Limb (tissue), 2 donors: Measurements from ENCODE around the gene CYP2C9.
"Not testable (repeated sequence)": the region's sequence is repeated elsewhere in the genome, so short reads cannot be mapped to it uniquely, and the experiment has no call there.

ENCODE experiments used
- DNase-seq, 2 donors: peaks; one replicate each; pipeline ENCODE4 v3.0.0-alpha.2; 2016; ENCODE audit errors: extremely low spot score in 2 of 2

CYP2C9 gene

GRCh38 chr10:94938383-94938782 lies at the start of gene CYP2C9:
Gene CYP2C9 (plus strand): TSS chr10:94938658. CDS start chr10:94938683, 25 bp downstream.
- DNase-seq, result no peak

DNA sequence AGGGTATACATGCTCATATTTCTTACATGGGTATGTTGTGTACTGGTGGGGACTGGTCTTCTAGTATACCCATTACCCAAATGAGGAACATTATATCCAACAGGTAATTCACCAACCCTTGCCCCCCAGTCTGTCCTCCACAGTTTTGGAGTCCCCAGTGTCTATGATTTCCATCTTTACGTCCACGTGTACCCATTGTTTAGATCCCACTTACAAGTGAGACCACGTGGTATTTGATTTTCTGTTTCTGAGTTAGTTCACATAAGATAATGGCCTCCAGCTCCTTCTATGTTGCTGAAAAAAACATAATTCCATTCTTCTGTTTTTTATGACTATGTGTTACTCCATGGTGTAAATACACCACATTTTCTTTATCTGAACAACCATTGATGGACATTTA lies 49.3 kb upstream of the CYP2C9 start:
- DNase-seq, result no peak

DNA sequence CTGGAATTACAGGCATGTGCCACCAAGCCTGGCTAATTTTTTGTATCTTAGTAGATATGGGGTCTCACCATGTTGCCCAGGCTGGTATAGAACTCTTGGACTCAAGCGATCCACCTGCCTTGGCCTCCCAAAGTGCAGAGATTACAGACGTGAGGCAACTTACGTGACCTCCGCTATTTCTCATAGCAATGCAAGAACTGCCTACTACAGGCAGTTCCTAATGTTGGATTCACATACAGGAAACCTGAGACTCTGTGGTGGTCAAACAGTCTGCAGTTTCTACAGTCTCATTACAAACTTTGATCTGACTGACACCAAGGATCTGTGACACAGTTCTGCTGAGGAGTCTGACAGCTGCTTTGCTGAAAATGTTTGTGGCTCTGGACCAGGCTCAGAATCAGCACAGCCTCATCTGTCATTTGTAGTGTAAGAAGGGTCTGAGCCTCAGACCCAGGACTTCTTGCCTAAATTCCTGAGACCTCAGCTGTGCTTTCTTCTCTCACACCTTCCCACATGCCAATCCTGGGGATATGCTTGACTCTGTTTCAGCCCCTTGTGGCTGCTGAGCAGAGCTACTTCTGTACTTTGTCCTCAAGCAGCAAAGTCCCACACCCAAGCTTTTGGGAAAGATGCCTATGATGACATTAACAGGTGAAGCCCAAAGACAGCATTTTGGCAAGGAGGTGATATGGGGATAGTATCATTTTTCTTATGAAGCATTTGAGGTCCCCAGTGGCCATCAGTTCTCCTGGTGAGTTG lies 48.0 kb upstream of the CYP2C9 start:
- DNase-seq, result no peak

DNA sequence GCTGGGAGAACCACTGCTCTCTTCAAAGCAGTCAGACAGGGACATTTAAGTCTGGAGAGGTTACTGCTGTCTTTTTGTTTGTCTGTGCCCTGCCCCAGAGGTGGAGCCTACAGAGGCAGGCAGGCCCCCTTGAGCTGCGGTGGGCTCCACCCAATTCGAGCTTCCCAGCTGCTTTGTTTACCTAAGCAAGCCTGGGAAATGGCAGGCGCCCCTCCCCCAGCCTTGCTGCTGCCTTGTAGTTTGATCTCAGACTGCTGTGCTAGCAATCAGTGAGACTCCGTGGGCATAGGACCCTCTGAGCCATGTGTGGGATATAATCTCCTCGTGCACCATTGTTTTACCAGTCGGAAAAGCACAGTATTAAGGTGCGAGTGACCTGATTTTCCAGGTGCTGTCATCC lies 40.0 kb upstream of the CYP2C9 start:
- DNase-seq, result not testable (repeated sequence)

GRCh38 chr10:94902080-94902479 lies 36.4 kb upstream of the CYP2C9 start:
- DNase-seq, result no peak

- no peak for DNase-seq
Observed at GRCh38 chr10:94902570-94902969, 35.9 kb upstream of the CYP2C9 start.

DNA sequence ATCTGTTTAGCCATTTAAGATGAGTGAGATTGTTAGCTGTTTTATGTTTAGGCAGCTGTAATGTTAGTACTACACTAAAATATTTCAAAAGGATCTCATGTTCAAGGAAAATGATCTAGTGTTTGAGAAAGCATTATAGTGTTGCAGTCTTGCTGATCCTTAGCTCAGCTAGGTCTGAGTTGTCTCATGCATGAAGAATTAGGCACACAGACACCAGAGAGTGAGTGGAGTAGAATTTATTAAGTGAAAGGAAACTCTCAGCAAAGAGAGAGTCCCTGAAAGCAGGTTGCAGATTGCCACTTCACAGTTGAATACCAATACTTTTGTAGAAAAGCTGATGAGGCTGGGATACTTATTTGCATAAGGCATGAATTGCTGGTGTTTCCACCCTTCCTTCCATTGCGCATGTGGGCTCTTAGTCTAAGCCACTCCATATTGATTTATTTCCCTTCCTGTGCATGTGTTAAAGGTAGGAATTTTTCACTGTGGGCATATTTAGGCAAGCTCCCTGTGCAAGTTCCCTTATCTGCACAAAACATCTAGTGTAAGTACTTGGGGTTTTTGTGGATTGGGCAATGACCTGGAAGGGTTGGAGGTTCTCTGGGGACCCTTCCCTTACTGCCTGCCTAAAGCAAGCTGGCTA lies 33.8 kb upstream of the CYP2C9 start:
- not testable (repeated sequence) for DNase-seq

DNA sequence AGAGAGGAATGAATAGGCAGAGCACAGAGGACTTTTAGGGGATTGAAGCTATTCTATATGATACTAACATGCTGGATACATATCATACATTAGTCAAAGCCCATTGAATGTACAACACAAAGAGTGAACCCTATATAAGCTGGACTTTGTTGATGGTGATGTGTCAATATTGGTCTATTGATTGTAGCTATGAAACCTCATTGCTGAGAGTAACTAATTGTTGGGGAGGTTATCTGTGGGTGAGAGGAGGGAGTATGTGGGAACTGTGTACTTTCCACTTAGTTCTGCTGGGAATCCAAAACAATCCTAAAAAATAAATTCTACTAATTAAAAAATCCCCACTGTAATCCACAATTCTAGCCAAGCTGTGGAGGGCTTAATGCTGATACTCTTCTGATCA lies 22.0 kb upstream of the CYP2C9 start:
- DNase-seq, result no peak

GRCh38 chr10:94936721-94937120 lies 1.7 kb upstream of the CYP2C9 start:
- no peak for DNase-seq

DNA sequence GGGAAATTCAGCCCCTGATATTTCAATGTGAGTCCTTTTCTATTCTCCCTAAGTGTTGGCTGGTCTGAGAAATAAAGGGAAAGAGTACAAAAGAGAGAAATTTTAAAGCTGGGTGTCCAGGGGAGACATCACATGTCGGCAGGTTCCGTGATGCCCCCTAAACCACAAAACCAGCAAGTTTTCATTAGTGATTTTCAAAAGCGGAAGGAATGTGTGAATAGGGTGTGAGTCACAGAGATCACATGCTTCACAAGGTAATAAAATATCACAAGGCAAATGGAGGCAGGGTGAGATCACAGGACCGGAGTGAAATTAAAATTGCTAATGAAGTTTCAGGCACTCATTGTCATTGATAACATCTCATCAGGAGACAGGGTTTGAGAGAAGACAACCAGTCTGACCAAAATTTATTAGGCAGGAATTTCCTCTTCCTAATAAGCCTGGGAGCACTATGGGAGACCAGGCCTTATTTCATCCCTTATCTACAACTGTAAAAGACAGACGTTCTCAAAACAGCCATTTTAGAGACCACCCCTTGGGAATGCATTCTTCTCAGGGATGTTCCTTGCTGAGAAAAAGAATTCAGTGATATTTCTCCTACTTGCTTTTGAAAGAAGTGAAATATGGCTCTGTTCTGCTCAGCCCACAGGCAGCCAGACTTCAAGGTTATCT lies 5.1 kb downstream of the CYP2C9 start:
- not testable (repeated sequence) for DNase-seq

GRCh38 chr10:94946181-94946580 lies 7.7 kb downstream of the CYP2C9 start:
- not testable (repeated sequence) for DNase-seq

DNA sequence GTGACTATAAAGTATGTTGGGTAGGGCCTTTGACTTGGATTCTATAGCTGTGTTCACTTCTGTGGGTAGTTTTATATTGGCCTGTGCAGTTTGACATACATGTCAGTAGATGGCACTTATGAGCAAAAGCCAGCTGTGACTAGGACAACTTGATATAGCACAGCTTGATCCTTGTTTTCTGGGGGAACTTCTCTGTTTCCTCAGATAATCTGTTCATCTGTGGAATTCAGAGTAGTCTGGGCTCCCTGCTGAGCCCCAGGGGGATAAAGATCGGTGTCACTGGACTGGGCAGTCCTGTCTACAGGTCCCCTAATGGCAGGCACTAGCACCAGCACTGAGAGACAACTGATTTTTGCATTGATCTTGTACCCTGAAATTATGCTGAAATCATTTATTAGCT lies 25.4 kb downstream of the CYP2C9 start:
- peak; percentile 35 to 46 for DNase-seq

DNA sequence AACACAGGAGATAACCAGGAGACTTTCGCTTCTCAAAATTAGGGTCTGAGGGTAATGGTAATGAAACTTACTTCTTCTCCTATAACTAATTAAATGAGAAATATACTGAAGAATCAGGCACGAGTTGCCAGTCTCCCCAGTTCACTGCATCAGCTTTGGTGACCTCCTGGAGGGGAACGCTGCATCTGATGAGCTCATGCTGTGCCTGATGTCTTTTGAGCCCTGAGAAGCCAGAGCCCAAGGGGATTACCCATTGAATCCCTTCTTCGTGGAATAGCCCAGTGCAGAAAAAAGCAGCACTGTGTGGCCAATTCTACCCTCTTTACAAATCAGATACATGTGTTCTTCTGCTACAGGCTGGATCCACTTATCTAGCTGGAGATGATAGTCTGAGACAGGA lies 45.1 kb downstream of the CYP2C9 start:
- DNase-seq, result no peak

GRCh38 chr10:94989192-94989591 lies 50.7 kb downstream of the CYP2C9 start:
- no peak for DNase-seq

- no peak for DNase-seq
Observed at GRCh38 chr10:94991243-94991888, 52.9 kb downstream of the CYP2C9 start.

GRCh38 chr10:94992811-94993210 lies 54.4 kb downstream of the CYP2C9 start:
- DNase-seq, result no peak

DNA sequence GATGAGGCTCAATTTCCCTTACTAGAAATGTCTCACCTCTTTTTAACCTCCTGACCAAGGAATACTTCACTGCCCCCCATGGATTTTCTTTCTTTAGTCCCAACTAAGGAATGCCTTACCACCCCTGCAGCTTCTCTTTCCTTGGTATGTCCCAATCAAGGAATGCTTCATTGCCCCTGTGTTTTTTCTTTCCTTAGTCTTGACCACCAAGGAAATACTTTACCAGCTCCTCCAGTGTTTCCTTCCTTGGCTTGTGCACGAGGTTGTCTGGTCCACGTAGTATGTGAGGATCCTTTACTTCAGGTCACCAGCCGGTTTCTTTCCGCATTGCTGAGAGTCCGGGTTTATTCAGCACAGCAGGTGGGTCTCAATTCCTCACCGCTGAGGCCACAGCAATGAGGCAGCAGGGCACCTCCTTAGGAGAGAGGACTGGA lies 59.3 kb downstream of the CYP2C9 start:
- DNase-seq, result no peak

DNA sequence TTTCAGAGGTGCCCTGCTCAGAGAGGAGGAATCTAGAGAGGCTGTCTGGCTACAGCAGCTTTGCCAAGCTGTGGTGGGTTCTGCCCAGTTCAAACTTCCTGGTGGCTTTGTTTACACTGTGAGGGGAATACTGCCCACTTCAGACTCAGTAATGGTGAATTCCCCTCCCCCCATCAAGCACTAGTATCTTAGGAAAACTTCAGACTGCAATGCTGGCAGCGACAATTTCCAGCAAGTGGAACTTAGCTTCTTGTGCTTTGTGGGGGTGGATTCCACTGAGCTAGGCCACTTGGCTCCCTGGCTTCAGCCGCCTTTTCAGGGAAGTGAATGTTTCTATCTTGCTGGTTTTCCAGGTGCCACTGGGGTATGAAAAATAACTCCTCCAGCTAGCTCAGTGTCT lies 88.0 kb downstream of the CYP2C9 start:
- DNase-seq, result no peak

GRCh38 chr10:95031656-95032055 lies 93.2 kb downstream of the CYP2C9 start:
- no peak for DNase-seq

GRCh38 chr10:95034401-95034800 lies 95.9 kb downstream of the CYP2C9 start:
- DNase-seq, result no peak

GRCh38 chr10:95035332-95036295 lies 97.2 kb downstream of the CYP2C9 start:
- no peak for DNase-seq
